Measurements from ENCODE around the gene MYO1B. TPM values are rescaled to one million over a fixed set of nuclear protein-coding genes. Genes with fewer than 3 reads are reported as not detected.

The MYO1B gene
- total RNA-seq, 1 donor from 2014 or later = 74.9 TPM

DNA sequence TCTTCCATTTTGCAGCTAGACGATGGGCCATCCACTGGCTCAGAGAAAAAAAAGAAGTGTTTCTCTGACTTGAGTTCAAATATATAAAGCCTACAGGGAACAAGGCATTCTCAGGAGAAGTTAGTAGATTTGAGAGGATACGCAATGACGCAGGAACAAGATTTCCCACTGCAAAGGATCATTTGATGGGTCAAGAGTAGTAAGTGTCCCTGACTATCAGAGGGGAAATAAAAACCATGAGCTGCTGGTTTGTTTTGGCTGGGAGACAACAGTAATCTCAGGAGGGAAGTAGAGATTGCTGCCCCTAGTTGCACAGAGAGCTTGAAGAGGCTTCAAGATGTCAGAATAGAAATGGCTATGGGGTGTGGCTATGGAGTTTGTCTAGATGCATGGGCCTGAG, 22.3 kb upstream of the MYO1B start:
- ATAC-seq = peak; percentile 74
- intact Hi-C loops (cut with DNase I) = no loop called here
- no peak for DNase-seq (ENCODE audit: low spot score)

DNA sequence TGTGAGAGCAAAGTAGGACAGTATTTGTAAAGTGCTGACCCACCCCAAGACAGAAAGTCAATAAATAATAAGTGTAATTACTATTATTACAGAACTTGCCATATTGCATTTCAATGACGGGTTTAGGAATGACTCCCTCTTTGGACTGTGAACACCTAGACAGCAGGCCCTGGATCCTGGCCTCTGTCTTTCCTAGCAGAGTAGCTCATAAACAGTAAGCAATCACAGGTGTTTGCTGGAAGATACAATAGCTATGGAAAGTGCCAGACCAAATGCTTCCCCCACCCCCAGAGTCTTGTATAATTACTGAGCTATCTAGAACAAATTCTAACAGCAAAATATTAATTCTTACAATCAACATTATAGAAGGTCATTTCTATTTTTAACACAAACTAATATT, 20.1 kb upstream of the MYO1B start:
- DNase-seq (ENCODE audit: low spot score) = no peak
- no peak for ATAC-seq
- intact Hi-C loops (cut with DNase I) = no loop called here

DNA sequence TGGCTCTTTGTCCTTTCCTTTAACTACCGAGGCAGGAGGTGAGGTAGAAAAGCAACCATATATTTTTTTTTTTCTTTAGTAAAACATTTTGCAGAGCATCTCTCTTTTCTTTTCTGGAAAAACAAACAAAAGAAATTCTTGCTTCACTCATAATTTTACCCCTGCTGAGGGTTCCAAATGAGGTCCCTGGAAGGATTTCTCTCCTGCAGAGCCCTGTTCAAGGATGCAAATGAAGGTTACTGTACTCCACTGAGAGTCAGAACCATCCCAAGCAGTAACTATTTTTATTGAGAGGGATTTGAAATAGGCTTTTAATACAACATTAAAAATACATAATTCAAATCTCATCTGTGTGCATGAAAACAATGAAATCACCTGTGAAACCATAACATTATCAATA, 19.5 kb upstream of the MYO1B start:
- ATAC-seq = no peak
- intact Hi-C loops (cut with DNase I) = no loop called here
- no peak for DNase-seq (ENCODE audit: low spot score)

DNA sequence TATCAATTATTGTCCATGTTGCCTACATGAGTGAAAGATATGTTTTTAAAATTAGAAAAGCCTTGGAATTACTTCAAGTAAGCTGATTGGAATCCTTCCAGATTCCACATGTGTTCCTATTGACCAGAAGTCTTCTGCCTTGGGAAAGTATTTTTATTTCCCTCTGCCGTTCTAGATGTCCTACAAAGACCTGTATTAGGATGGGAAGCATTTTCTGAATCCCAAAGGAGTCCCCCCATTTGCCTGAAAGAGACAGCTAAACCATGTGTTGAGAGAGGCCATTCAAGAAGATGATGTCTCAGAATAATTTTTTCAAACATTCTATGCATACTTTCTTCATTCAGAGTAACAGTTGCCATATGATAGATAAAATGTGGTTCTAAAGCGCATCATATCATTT, 19.0 kb upstream of the MYO1B start:
- DNase-seq (ENCODE audit: low spot score) (no peak), ATAC-seq (no peak)
- intact Hi-C loops (cut with DNase I) = no loop called here

DNA sequence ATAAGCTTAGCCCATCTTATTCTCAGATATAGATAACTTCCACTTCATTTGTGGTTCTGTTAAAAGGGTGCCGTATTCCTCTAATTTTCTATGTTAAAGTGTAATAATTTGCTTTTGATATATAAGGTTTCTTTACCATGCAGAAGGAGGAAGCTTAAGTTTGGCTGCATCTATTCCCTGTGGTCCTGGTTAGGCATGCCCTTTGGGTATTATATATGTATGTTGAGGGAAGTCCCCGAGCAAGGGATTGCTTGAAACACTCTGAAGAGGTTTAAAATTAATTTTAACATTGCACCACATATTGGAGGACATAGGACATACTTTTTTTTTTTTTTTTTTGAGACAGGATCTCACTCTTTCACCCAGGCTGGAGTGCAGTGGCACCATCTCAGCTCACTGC, 16.9 kb upstream of the MYO1B start:
- no peak for ATAC-seq
- intact Hi-C loops (cut with DNase I) = no loop called here

DNA sequence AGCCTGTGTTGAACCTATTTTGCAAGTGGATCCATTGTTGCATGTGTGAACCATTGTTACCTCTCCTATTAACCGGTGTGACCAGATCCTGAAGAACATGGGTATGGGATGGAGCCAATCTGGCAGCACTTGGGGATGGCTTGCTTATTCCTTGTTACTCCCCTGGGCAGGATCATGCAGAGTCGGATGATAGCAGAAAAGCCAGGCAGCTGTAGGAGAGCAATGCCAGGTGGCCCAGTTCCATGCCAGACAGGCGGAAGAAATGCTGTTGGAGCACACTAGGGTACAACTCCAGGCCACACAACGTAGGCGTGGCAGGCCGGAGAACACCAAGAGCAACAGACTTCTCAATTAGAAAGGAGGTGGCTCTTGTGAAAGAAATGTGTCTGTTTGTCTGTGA, 16.3 kb upstream of the MYO1B start:
- intact Hi-C loops (cut with DNase I) = no loop called here
- no peak for DNase-seq (ENCODE audit: low spot score)
- peak; percentile 11 for ATAC-seq

More for the DNA sequence above, 16.9 kb upstream of the MYO1B start:
- DNase-seq (ENCODE audit: low spot score) = no peak

DNA sequence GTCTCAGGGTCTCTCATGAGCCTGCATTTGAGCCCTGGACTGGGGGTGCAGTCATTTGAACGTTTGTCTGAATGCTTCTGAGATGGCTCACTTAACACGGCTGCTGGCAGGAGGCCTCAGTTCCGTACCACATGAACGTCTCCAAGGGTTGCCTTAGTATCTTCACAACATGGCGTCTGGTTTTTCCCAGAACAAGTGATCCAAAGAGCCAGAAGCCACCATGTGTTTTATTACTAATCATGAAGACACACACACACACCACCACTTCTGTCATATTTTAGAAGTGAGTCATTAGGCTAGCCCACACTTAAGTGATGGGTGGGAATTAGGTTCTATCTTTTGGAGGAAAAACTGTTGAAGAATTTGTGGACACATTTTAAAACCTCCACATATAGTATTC, 15.0 kb upstream of the MYO1B start:
- ATAC-seq (no peak), DNase-seq (ENCODE audit: low spot score) (no peak)
- intact Hi-C loops (cut with DNase I) = no loop called here

DNA sequence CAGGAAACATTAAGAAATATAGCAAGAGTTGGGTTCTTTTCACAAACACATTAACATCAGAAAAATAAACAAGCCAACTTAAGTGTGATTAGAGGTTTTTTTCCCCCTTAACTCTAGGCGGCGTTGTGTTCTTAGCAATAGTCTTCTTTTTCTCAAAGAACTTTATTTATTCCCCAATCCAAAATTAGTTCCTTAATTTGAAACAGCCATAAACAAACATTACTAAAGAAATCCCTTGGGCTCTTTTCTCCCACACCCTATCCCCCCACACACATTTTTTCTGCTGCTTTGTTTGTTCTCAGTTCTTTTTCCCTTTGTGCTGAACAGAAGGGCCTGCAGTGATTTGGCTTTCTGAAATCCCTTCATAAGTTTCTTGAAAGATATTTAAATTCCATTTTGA, 13.2 kb upstream of the MYO1B start:
- DNase-seq (ENCODE audit: low spot score) (no peak), ATAC-seq (peak; percentile 63)
- intact Hi-C loops (cut with DNase I) = no loop called here

DNA sequence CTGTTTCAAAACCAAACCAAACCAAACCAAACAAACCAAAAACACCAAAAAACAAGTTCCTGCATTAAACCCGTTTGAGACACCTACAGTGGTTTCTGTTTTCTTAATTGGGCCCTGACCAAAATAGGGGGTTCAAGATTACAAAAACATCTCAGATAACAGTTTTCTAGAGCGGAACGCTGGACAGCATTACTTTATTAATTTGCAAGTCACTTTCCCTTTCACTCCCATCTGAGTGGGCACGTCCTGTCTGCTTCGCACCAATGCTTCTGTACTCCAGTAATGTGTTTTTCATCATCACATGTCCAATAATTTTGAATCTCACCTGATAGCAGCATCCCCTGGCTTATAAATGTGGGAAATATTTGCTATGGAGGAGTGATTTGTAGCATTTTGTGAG, 11.7 kb upstream of the MYO1B start:
- intact Hi-C loops (cut with DNase I) = no loop called here
- DNase-seq (ENCODE audit: low spot score) = no peak
- ATAC-seq = no peak

DNA sequence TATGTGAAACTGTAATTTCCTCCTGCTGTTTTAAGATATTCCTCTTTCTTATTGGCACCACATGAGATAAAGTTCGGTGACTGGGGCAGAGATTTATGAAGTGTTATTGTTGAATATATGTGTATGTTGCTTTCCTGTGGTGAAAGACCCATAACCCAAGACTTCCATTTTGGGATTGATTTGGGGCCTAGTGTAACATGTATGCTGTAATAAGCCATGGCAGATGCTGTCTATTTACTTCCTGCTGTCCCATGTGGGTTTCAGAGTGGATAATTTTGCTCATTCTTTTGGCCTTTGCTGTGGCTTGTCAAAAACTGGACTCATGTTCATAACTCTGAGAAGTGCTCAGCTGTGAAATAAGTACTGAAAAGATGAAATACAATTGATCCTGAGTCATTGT, 10.8 kb upstream of the MYO1B start:
- intact Hi-C loops (cut with DNase I) = no loop called here
- ATAC-seq (no peak), DNase-seq (ENCODE audit: low spot score) (no peak)

DNA sequence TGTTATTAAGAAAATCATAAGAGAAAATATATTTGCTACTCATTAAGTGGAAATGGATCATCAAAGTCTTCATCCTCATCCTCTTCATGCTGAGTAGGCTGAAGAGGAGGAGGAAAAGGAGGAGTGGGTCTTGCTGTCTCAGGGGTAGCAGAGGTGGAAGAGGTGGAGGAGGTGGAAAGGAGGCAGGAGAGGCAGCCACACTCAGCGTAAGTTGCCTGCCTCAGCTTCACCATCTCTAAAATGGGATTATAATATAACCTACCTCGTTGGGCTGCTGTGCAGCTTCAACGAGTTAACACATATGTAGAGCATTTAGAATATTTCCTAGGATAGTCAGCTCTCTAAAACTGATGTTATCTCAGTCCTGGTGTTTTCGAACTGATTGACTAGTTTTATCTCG, 4.3 kb upstream of the MYO1B start:
- ATAC-seq (no peak), DNase-seq (ENCODE audit: low spot score) (no peak)
- intact Hi-C loops (cut with DNase I) = no loop called here

DNA sequence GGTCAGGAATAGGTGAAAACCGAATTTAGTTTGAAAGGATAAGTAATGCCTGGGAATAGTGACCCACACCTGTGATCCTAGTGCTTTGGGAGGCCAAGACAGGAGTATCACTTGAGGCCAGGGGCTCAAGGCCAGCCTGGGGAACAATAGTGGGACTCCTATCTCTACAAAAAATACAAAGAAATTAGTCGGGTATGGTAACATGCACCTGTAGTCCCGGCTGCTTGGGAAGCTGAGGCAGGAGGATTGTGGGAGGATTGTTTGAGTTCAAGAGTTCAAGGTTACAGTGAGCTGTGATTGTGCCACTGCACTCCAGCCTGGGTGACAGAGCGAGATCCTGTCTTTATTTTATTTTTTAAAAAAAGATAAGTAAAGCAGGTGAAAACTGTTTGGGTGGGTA, 3.8 kb upstream of the MYO1B start:
- no peak for ATAC-seq
- DNase-seq (ENCODE audit: low spot score) = no peak
- intact Hi-C loops (cut with DNase I) = no loop called here

DNA sequence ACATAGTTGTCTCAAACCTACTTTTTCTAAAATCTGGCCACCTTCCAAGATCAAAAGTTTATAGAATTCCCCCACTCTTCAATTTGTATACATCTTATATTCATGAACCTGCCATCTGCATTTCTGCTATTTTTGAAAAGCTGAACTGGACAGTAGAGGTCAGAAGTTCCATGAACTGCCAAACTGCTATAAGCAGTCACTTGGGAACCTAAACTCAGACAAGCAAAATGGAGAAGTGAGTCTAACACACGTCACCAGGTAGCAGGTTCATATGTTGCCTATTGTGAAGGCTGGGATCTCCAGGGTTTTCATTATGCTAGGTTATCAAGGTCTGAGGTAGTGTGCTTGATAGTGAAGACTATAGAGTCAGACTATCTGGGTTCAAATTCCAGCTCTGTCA, 2.0 kb upstream of the MYO1B start:
- ATAC-seq = no peak
- no peak for DNase-seq (ENCODE audit: low spot score)
- intact Hi-C loops (cut with DNase I) = no loop called here

DNA sequence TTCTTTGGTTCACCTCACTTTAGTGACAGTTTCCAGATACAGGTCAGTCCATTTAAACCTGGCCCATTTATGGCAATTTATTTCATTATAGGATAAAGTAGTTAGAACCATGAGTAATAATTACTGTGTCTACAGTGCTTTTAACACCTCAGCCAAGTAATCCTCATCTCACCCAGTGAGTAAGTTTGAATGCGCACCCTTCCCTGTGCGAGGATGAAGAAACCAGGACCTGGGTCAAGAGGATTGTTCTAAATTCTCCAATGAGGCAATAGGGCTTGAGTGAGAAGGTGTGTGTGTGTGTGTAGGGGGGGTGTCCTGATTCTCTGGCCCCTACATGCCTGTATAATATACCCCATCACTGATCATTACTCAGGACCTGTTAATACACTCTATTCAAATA, 854 bp upstream of the MYO1B start:
- DNase-seq (ENCODE audit: low spot score) (no peak), ATAC-seq (no peak)
- intact Hi-C loops (cut with DNase I) = no loop called here

DNA sequence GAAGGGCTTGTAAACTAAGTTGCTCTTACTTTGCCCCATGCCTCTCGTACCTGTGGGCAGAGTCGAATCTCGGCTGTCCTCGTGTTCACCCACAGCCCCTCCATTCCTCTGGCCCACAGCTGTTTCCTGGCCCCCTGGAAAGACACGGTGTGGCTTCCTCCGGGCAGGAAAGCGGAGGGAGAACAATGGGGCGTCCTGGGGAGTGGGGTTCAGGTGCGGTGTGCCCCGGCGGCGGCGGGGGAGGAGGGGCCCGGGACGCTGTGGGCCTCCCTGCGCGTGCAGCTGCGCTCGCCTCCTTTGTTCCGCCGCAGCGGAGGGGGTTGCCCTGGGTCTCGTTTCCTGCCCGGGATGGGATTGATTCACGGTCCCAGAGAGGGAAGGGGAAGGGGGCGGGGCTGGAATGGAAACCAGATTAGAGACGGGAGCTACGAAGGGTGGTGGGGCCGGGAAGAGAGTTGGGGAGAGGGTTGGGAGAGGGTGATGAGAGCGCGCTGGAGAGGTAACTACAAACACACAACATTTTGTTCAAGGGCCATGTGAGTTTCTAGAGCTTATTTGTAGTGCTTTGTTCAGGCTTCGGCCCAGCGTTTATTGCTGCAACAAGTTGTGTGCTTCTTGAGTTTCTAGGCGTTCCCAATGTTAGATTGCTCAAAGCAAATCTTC, 796 bp downstream of the MYO1B start:
- peak; percentile 73 for ATAC-seq
- DNase-seq (ENCODE audit: low spot score) = peak; percentile 74
- intact Hi-C loops (cut with DNase I) = loop anchor here (5.0 kb wide), 1 partner anchor 256 kb away; no protein-coding TSS in a partner anchor

DNA sequence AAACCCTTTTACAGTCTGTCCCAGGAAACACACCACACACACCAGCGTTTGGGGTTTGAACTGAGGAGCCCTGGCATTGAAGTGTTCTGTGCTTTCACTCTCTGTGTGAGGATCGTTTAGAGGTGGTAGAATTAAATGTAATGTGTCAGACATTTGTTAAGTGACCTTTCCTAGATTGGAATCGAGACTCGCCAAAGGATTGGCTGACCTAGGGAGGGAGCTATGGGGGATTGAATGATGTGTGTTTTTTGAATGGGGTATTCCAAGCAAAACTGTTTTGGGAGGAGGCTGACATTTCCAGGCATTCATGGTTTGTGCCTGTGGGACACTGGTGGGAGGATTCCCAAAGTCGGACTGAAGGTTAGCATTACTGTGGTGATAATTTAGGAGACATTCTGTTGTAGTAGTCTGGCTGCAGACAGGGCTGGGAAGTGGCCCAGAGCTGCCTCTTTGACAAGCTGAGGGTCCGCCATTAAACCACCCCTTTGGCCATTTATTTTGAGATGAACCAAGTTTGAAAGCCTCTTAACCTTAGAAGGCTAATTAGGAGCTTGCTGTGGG, 1.7 kb downstream of the MYO1B start:
- peak; percentile 27 for ATAC-seq
- intact Hi-C loops (cut with DNase I) = loop anchor here (5.0 kb wide), 1 partner anchor 255 kb away; no protein-coding TSS in a partner anchor

DNA sequence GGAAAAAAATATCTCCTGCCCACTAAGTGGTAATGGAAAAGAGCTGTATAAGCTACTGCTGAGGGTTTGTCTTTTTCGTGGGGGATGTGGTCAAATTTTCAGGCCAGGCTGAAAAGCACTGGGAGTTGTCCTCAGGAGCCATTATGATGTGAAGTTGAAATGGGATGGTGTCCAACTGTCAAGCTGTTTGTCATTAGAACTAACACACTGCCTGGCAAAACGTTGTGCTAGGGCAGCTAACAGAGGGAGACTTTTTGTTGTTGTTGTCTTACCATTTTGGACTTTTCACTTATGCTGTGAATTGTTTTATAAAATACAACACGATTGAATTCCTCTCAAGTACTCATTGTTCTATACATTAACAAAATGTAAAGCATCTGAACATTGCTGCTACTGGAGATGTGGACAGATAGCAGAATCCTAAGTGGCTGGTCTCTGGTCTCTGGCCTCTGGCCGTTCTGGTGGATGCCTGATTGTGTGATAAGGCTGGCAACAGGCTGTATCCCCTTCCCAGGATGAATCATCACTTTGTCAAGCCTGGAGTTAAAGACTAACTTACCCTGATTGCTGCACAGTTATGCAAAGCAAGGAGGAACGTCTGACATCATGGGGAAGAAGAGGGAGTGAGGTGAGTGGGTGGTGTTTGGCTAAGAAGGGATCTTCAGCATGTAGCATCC, 2.3 kb downstream of the MYO1B start:
- peak; percentile 40 for ATAC-seq
- intact Hi-C loops (cut with DNase I) = loop anchor here (5.0 kb wide), 1 partner anchor 255 kb away; no protein-coding TSS in a partner anchor
- no peak for DNase-seq (ENCODE audit: low spot score)

More for the DNA sequence above, 1.7 kb downstream of the MYO1B start:
- DNase-seq (ENCODE audit: low spot score) = no peak

DNA sequence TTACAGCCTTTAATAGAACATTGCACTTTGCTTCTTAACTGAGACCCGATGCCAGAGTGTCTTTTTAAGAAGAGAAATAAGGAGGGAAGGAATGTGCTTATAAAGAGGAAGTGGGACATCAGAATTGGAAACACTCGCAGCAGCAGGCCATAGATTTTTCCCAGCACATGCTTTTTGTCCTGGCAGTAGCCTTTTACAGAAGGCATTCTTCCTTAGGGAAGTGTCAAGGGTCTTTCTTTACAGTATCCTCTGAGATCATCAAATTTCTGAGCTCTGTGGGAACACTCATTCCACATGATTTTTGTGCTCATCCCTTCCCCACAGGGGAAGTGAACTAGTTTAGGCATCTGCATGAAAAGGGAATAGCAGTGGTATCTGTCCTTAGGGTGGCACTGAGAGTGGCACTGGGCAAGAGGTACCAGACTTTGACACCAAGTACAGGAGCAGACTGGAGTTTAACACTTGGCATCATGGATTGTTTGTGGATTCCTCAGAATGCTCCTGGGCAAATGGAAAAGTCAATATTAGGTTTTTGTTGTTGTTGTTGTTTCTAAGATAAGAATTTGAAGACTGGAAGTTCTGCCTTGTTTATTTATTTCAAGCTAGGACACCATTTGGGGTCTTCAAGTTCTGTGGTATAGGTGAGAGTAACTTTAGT, 4.1 kb downstream of the MYO1B start:
- intact Hi-C loops (cut with DNase I) = loop anchor here (5.0 kb wide), 1 partner anchor 253 kb away; no protein-coding TSS in a partner anchor
- ATAC-seq = no peak
- DNase-seq (ENCODE audit: low spot score) = no peak

DNA sequence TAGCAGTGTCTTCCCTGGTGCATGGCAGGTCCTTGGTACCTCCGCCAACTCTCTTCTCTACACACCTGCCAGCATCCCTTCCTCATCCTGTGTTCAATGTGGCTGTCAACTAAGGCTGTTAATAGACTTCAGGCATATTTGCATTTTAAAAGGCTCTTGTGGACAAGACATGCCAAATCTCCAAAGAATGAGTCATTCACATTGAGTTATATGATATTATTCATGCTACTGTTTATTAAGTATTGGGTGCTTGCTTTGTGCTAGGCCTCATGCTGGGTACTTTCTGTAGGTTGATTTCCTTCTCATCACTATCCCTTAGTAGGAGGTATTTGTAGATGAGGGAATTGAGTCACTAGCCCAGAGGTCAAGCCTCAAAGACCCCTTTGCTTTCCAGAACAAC, 5.2 kb downstream of the MYO1B start:
- intact Hi-C loops (cut with DNase I) = no loop called here
- no peak for ATAC-seq
- DNase-seq (ENCODE audit: low spot score) = no peak

DNA sequence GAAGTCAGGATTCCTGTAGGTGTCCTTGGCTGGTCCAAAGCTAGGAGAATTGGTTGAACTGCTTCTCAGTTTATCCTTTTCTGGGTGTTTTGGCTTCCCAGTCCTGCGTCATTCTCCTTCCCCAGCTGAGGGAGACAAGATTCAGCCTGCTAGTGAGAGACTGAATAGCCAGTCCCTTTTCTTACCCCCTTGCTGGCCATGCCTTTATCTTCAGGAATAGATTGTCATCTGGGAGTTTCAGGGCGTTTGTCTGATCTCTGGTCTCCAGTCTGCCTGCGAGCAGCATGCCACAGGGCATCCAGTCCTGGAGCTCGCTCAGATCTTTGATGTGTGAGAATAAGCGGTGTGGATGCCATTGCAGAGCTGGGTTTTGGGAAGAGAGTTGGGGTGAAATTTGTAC, 5.8 kb downstream of the MYO1B start:
- intact Hi-C loops (cut with DNase I) = no loop called here
- DNase-seq (ENCODE audit: low spot score) = no peak
- ATAC-seq = no peak

Measured in sciatic nerve (tissue), 2 donors.